Measurements from ENCODE around the gene USH1C.

- TF ChIP-seq CHD1 (IDR thresholded peaks at IDR 0.05; ENCODE audit: low read depth, low read length) = no peak
- TF ChIP-seq POLR2A (IDR thresholded peaks at IDR 0.05; ENCODE audit: low read depth, low read length) = no peak
- no peak for TF ChIP-seq FOS (IDR thresholded peaks at IDR 0.05; ENCODE audit: low read depth, low read length)
- TF ChIP-seq CTCF (conservative IDR thresholded peaks at IDR 0.05; ENCODE audit: low read depth, low read length) = no peak
- TF ChIP-seq MAZ (IDR thresholded peaks at IDR 0.05; ENCODE audit: borderline replicate concordance, low read depth, low read length) = no peak
- TF ChIP-seq RAD21 (IDR thresholded peaks at IDR 0.05; ENCODE audit: low read length) = no peak
Measured at GRCh38 chr11:17489751-17490150, 54.5 kb downstream of the USH1C start.

Data from IMR-90 (cell line).